HCEC 1CT (cell line): ENCODE results near the gene RAP1GAP.

Experiments used
- DNase-seq: peaks from one replicate; pipeline ENCODE4 v3.0.0-alpha.2; 2017

Gene RAP1GAP

DNA sequence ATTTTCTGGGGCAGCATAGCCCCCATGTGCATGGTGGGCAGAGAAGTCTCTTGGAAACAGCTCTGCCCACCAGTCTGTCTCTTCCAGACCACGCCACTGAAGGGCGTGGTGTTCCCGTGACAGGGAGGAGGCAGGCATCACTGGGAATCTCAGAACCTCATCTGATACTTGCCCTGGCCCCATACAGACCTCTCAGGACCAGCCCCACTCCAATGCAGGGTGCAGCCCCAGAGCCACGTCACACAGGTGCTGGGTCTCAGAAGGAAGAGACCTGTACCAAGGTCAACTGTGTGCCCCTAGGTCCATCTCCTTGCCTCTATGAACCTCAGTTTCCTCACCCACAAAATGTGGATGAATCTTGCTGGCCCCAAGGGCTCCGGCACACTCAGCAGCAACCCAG lies 7.3 kb downstream of the RAP1GAP start:
- DNase-seq, result no peak

DNA sequence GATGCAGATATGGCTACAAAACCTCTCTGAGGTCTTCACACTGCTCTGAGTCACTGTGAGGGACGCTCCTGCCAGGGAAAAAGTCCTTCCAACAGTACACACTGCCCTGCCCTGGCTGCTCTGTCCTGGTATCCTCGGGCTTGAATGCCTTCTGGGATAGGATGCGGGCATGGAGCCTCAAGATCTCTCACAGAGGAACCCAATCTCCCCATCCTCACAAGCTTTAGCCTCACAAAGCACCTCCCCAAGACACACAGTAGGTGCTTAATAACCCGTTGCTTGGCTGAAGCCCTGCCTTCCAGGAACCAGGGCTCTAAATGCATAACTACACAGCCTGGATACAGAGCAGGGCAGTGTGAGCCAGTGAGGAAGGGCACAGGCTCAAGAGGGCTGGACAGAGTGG lies 9.2 kb downstream of the RAP1GAP start:
- DNase-seq, result no peak

DNA sequence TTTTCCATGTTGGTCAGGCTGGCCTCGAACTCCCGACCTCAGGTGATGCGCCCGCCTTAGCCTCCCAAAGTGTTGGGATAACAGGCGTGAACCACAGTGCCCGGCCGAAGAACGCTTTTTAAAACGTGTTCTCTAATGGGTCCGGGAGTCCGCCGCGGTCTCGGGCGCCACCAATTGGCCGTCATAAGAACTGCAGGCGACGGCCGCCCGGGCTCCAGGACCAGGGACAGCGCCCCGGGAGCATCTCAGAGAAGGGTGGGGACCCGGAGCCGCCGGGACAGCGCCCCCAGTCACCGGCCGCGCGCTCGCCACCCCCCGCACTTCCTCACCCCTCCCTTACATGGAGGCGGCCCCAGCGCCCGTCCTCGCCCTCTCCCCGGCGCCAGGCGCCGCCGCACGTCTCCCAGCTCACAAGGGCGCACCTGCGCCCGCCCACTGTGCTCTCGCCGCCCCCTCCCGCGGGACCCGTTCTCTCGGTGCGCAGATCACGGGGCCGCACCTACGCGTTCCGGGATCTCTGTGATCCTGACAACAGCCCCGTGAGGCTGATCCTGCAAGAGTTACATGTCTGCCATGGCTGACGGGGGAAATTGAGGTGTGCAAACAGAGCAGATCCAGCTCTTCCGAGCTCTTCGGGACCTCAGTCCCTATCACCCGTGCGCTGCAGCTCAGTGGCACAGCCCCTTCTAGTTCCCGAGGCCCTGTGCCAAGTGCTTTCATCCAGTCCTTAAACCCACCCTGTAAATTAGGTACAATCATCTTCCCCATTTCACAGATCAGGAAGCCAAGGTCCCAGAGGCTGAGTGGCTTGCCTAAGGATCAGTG lies 9.8 kb downstream of the RAP1GAP start:
- DNase-seq, result peak; percentile 40

DNA sequence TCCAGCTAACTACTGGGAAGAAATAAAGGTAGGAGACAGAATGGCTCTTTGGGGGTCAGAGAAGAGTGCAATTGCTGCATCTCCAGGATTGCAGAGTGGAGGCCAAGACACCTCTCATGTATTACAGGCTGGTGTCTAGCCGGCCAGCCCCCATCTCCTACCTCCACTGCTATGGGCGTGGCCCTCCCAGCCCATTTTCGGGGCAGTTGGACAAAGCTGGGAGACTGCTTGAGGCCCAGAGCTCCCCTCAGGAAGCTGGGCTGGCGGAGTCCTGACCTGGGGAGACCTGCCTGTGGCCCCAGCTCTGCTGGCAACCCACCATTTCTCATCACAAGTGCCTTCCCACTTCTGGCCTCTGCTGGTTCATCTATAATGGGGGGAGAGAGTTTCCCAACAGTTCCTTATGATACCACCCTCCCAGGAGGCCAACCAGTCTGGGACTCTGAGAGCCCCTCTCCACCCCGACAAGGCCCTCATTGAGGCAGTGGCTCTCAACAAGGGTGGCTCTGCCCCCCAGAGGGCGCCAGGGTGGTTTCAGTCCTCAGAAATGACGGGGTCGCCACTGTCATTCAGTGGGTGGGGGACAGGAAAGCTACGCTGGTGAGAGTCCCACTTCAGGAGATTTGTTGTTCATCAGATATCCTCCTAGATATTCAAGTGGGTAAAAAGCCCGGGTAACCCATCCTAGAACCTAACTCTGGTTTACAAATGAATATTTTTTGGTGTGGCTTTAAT lies 11.5 kb downstream of the RAP1GAP start:
- no peak for DNase-seq

DNA sequence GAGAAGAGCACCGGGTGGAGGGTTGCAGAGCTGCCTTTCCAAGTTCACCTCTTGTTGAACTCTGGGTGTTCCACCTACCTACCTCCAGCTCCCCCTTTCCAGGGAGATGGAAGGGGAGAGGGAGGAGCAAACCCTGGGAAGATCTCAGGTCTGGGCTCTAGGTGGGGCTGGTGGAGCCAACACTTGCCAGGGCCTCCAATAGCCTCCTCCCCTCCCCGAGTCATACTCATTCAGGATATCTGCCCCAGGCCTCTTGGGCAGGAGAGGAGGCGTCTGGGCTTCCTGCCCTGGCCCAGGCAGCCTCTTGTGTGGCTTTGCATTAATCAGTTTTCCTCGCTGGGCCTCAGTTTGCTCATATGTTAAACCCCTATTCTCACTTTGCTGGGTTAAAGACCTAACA lies 13.4 kb downstream of the RAP1GAP start:
- no peak for DNase-seq

DNA sequence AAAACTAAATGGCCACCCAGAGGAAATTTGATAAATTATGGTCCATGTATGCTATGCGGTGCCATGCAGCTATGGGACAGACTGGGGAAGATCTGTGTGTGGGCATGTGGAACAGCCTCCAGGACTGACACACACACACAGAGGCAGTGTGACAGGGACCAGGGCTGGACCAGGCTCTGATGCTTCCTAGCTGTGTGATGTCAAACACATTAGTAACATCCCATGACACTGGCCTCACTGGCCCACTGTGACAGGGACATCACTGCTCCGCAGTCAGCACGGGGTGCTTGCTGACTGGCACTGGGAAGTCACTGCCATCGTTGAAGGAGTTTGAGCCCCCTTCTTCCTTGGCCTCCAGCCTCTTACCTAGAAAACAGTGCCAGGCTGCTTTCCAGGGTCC lies 13.9 kb downstream of the RAP1GAP start:
- DNase-seq, result no peak

DNA sequence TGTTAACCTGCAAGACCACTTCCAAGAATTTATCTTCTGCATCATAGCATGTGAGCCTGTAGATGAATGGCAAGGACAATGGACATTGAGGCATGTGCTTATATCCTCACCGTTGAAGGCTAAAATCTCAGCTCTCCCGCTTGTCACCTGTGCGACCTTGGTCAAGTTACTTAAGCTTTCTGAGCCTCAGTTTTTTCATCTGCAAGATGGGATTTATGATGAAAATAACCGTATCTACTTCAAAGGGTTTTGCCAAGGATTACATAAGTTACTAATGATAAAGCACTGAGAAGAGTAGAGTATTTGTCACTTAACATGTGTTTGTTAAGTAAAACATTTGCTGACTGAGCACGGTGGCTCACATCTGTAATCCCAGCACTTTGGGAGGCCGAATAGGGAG lies 14.9 kb downstream of the RAP1GAP start:
- no peak for DNase-seq

DNA sequence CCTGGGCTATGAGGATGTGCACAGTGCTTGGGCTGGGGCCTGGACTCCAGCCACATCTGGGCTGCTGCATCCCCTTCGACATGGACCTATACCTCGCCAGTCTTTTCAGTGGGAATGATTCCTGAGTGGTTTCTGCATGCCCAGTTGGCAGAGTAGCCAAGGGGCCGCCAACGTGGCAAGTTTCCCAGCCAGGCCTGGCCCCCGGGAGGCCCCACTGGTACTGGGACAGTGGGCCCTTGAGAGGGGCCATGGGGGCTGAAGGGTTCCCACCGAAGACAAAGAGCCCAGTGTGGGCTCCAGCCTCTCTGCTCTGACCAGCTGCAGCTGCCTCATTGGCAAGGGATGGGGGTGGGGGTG lies 15.4 kb downstream of the RAP1GAP start:
- no peak for DNase-seq

DNA sequence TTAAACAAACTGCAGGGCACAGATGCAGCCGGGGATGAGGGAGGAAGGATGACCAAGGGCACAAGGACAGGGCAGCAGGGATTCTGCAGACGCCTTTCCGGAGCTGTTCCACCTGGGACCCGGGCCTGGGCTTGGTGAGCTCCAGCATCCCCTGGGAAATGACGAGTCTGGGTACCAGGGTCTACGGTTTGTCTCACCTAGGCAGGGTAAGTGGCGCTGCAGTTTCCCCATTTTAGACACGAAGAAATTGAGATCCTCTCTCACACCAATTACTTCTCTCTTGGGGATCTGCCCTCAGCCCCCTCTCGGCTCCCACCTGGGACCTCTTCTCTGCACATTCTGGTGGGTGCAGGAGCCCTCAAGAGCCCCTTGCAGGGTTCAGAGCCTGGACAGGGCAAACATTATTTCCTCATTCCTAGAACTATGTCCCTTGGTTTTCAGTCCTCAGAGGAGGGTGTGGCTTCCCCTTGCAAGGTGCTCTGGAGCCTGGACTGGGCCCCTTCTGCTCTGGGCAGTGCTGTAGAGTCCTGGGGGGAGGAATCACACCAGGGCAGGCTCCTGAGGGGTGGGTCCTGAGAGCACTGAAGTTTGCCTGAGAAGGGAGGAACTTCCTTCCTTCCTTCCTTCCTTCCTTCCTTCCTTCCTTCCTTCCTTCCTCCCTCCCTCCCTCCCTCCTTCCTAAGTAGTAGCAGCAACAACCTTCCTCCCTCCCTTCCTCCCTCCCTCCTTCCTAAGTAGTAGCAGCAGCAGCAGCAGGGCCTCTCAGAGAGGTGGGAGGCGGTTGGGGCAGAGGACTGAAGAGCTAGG lies 16.0 kb downstream of the RAP1GAP start:
- no peak for DNase-seq

DNA sequence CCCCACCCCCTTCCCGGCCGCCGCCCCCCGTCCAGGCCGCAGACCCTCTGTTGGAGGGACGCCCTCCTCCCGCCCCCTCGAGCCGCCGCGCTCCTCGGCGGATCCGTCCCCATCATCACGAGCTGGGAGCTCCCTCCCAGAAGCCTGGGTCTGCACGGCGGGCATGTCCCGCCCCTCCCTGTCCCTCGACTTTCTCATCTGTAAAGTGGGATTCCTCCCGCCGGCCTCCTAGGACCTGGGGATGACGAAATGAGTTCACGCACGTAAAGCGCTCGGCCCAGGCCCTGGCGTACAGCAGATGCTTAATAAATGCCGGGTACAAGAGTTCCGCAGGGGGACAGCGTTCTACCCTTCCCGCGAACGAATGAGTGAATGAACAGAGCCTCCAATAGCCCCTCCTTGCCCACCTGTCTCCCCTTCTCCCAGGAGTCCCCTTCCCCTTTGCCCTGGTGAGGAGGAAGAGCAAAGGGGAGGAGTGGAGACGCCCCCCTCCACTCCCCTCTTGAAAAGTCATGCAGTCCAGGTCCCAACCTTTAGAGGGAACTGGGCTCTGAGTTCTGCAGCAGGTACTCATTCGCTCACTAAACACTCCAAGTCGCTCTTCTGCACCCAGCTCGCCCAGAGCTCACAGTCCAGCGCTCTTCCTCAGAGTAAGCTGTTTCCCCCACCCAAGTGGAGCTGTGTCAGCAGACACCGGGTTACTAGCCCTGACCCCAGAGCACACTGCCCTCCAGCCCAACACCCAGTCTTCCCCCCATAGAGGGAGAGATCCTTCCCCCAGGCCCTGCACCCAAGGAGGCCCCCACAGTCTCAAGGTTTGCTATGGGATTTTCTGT lies 16.8 kb downstream of the RAP1GAP start:
- no peak for DNase-seq

DNA sequence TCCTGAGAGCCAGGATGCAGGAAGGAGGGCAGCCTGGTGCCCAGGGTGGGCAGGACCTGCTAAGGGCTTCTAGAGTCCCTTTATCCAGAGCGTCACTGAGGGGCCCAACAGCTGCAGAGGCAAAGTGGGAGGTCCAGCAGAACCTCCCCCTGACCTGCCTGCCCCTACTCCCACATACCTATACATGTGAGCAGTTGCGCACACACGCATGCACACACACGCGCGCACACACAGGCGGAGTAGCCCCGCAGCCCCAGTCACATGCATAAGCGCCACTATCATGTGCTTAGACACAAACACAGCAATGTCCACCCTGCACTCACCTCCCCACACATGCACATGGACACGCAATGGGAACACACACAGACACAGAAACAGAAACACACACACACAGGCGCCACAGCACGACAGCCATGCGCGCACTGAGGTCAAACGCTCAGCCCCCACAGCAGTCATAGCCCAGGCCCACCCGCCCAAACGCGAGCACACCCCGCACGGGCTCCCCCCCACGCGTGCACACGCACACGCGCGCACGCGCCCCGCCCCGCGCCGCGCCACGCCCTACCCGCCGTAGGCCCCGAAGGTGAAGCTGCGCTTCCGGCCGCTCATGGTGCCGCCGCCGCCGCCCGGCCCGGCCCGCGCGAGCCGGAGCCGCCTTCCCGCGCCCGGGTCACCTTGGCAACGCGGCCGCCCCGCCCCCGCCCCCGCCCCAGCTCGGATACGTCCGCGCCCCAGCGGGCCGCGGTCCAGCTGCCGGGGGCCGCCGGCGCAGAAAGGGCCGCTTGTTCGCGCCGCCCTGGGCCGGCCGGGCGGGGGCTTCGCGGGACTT lies 17.7 kb downstream of the RAP1GAP start:
- DNase-seq, result no peak

DNA sequence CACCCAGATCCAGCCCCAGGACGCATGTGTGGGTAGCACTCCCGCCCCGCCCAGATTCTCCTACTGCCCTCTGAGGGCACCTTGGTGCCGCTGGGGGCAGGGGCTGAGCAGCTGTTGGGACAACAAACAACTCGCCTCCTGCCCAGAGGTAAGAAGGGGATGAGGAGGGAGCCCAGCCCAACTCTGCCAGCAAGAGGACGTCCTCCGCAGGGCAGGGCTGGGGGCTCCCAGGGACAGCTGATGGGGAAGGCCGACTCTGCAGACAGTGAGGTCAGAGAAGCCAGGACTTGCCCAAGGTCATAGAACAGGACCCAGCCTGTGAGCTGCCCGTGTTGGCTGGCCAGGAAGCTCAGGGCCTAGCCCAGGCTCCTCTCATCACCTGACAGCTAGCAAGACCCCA lies 18.8 kb downstream of the RAP1GAP start:
- DNase-seq, result no peak

DNA sequence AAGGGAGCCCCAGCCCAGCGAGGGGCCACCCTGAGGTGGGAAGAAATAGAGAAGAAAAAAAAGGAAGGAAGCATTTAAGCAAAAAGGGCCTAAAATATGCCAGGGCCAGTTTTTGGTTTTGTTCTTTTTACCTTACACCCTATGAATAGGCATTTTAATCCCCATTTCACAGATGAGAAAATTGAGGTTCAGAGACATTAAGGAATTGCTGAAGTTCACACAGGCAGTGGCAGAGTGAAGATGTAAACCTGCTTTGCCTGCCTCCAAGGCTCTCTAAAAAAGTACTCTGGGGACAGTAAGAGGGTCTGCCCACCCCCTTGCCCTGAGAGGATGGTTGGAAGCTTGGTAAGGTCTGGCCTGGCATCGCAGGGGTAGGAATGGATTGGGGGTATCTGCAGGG lies 19.8 kb downstream of the RAP1GAP start:
- no peak for DNase-seq

DNA sequence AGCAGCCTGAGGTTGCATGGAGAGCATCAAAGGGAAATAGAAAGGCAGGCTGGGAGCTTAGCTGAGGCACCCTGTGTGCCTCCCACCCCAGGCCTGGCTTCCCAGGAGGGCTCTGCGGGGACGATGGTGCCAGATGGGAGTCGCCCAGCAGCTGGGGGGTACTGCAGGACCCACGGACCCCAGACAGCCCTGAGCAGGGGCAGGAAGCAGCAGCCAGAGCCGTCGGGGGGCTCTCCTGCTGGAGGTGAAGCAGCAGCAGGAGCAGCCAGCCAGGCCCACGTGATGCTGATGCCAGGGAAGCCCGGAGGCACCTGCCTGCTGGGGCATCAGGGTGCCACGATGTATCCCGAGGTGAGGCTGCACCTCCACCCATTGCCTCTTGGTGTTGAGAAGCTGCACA lies 20.4 kb downstream of the RAP1GAP start:
- no peak for DNase-seq

DNA sequence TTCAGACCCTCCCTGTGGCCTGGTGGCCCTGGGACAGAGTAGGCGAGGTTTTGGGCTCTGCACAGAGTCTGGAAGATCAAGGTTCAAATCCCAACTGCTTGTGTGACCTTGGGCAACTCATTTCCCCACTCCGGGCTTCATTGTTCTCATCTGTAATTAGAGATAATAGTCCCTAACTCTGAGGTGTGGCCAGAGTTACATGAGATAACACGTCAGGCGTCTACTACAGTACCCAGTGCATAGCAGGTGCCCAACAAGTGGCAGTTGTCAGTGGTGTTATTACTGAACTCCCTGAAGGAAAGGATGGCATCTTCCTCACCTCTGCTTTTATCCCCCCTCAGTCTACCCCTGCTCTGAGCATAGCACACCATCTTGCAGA lies 20.8 kb downstream of the RAP1GAP start:
- no peak for DNase-seq

DNA sequence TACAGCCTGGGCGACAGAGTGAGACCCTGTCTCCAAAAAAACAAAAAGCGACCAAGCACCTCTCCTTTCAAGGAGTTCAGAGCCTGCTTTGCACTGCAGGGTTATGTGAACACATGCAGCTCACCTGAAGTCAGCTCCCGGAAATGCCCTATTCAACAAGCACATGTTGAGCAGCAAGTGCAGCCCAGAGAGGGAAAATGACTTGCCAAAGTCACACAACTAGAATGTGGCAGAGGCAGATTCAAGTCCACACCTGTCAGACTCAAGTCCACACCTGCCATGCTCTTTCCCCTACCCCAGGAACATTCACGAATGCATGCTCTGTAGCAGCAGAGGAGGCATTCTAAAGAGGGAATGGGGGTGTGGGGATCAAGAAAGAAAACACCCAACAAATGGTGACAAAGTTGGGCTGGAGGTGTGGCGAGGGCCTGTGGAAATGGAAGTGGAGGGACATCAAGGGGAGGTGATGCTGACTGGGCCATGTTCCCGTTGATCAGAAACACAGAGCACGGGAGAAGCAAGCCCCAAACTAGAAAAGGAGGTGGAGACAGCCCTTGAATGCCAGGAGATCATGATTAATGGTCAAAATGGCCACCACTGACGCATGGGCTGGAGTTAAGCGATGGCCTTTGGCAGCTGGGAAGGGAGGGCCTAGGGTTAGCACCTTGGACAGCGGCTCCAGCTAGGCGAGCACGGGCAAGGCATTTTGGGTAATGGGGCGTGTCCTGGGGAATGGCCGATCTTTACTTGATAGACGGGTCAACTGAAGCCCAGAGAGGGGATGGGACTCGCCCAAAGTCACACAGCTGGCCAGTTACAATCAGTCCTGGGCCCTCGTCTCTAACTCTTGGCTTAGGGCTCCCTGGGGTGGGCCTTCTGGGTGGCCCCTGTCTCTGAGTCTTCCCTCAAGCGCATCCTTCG lies 21.5 kb downstream of the RAP1GAP start:
- DNase-seq, result peak; percentile 27

DNA sequence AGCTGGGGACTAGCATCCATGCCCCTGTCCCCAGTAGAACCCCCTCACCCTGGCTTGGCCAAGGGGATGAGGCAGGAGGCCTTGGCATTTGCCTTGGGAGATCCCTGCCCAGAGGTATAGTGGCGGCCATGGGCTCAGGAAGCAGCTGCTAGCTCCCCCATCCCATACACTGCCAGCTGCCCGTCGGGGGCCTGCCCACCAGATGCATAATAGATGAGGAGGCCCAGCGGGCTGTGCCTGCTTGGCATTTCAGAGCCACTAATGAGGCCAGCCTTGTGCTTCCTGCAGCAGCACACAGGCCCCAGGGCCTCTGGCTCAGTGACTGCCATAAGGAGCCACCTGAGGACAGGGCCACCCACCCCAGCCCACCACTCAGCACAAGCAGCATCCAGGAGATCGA lies 23.6 kb downstream of the RAP1GAP start:
- DNase-seq, result no peak

DNA sequence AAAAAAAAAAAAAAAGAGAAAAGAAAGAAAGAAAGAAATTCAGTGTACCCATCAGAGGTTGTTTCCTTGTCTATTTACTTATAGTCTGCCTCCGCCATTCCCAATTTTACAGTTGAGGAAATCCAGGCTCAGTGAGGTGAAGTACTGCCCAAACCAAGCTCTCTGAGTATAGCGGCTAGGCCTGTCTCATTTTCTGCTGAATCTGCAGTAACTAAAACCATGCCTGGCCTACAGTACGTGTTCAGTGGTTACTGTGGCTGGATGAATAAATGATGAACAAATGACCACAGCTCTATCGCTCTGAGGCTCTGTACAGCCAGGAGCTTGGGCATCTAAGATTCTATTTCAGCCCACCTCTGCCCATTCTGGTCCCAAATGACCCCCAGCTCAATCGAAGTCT lies 24.3 kb downstream of the RAP1GAP start:
- DNase-seq, result no peak

DNA sequence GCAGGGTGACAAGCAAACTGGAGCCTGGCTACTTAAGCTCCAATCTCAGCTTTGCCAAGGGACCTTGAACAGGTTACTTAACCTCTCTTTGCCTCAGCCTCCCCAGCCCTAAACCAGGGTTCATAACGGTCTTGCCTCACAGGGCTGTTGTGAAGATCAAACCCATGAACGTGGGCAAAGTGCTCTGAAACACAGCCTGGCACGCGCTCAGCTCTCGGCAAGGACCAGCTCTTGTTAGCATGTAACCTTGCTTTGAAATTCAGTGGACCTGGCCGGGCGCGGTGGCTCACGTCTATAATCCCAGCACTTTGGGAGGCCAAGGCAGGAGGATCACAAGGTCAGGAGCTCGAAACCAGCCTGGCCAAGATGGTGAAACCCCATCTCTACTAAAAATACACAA lies 24.8 kb downstream of the RAP1GAP start:
- no peak for DNase-seq

DNA sequence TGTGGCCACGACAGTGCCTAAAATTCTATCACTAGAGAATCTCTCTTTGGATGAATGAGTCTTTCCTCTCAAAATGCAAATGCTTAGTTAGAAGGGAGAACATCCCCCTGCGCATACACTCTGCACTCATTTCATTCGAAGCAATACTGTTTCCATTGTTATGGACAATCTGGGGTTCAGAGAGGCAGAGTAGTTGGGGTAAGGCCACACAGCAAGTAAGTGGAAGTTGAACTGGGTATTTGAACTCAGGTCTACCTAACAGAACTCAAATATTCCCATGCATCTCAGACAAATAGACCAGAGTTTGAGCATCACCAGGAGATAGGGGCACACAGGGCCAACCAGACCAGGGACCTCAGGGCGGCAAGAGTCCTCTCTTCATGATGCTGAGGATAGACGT lies 25.5 kb downstream of the RAP1GAP start:
- no peak for DNase-seq
